ENCODE data around the gene TGM3.

The TGM3 gene

GRCh38 chr20:2338411-2339066, 42.7 kb downstream of the TGM3 start:
- DNase-seq (ENCODE audit: low spot score), result no peak

GRCh38 chr20:2340136-2340535, 44.3 kb downstream of the TGM3 start:
- no peak for DNase-seq (ENCODE audit: low spot score)

GRCh38 chr20:2340823-2341222, 45.0 kb downstream of the TGM3 start:
- no peak for DNase-seq (ENCODE audit: low spot score)

GRCh38 chr20:2341336-2341735, 45.5 kb downstream of the TGM3 start:
- DNase-seq (ENCODE audit: low spot score), result no peak

- no peak for DNase-seq (ENCODE audit: low spot score)
These were observed 46.4 kb downstream of the TGM3 start for GRCh38 chr20:2342243-2342642.

GRCh38 chr20:2346188-2346587, 50.4 kb downstream of the TGM3 start:
- no peak for DNase-seq (ENCODE audit: low spot score)

- DNase-seq (ENCODE audit: low spot score), result no peak
These were observed 52.5 kb downstream of the TGM3 start for GRCh38 chr20:2348336-2348735.

GRCh38 chr20:2349801-2350200, 54.0 kb downstream of the TGM3 start:
- no peak for DNase-seq (ENCODE audit: low spot score)

GRCh38 chr20:2350606-2351005, 54.8 kb downstream of the TGM3 start:
- DNase-seq (ENCODE audit: low spot score), result no peak

- no peak for DNase-seq (ENCODE audit: low spot score)
These were observed 57.4 kb downstream of the TGM3 start for GRCh38 chr20:2353231-2353630.

GRCh38 chr20:2357114-2357513, 61.3 kb downstream of the TGM3 start:
- no peak for DNase-seq (ENCODE audit: low spot score)

- no peak for DNase-seq (ENCODE audit: low spot score)
These were observed 62.2 kb downstream of the TGM3 start for GRCh38 chr20:2358006-2358405.

- DNase-seq (ENCODE audit: low spot score), result no peak
These were observed 65.3 kb downstream of the TGM3 start for GRCh38 chr20:2361035-2361593.

- no peak for DNase-seq (ENCODE audit: low spot score)
These were observed 67.4 kb downstream of the TGM3 start for GRCh38 chr20:2363187-2363586.

- DNase-seq (ENCODE audit: low spot score), result no peak
These were observed 67.8 kb downstream of the TGM3 start for GRCh38 chr20:2363587-2363986.

GRCh38 chr20:2364044-2364443, 68.2 kb downstream of the TGM3 start:
- no peak for DNase-seq (ENCODE audit: low spot score)

GRCh38 chr20:2365091-2365490, 69.3 kb downstream of the TGM3 start:
- no peak for DNase-seq (ENCODE audit: low spot score)

- no peak for DNase-seq (ENCODE audit: low spot score)
These were observed 69.9 kb downstream of the TGM3 start for GRCh38 chr20:2365666-2366065.

GRCh38 chr20:2368621-2369020, 72.8 kb downstream of the TGM3 start:
- no peak for DNase-seq (ENCODE audit: low spot score)

- DNase-seq (ENCODE audit: low spot score), result no peak
These were observed 77.3 kb downstream of the TGM3 start for GRCh38 chr20:2373098-2373497.

- DNase-seq (ENCODE audit: low spot score), result no peak
These were observed 78.7 kb downstream of the TGM3 start for GRCh38 chr20:2374346-2375125.

GRCh38 chr20:2378893-2379292, 83.1 kb downstream of the TGM3 start:
- DNase-seq (ENCODE audit: low spot score), result no peak

- DNase-seq (ENCODE audit: low spot score), result no peak
These were observed 83.9 kb downstream of the TGM3 start for GRCh38 chr20:2379511-2380229.
